DND-41 (cell line): ENCODE results near the gene CD300C.

ENCODE experiments used
- ATAC-seq: fragments of 200-7000 bp; cut with Tn5 transposase; 3 replicates; pipeline ENCODE4 v1.9.1; 2021; ENCODE audit warnings: low read depth; ENCODE audit not compliant: insufficient read depth
- DNase-seq: peaks from one replicate; pipeline ENCODE4 v3.0.0-alpha.2; 2020
- H2AFZ ChIP-seq: 2 replicates; pipeline ENCODE4 v1.6.0; 2012; ENCODE audit warnings: low read depth, low read length
- H3K27ac ChIP-seq: 2 replicates; pipeline ENCODE4 v1.5.1; 2012; ENCODE audit warnings: low read length, inconsistent platforms
- H3K27me3 ChIP-seq: fragments of 200-600 bp; sonication (generic); 2 replicates; pipeline ENCODE4 v1.6.0; 2012; ENCODE audit warnings: low read length, mild to moderate bottlenecking, inconsistent platforms; ENCODE audit not compliant: insufficient read depth, poor library complexity
- H3K36me3 ChIP-seq: 2 replicates; pipeline ENCODE4 v1.5.1; 2012; ENCODE audit warnings: low read length, inconsistent platforms; ENCODE audit not compliant: insufficient read depth
- H3K4me1 ChIP-seq: 2 replicates; pipeline ENCODE4 v1.5.1; 2012; ENCODE audit warnings: mild to moderate bottlenecking, low read length; ENCODE audit not compliant: insufficient read depth
- H3K4me2 ChIP-seq: 2 replicates; pipeline ENCODE4 v1.6.0; 2012; ENCODE audit warnings: mild to moderate bottlenecking, moderate library complexity, low read length, inconsistent platforms; ENCODE audit not compliant: insufficient read depth
- H3K4me3 ChIP-seq, 2 experiments: fragments of 200-600 bp in 1 of 2; shearing (Covaris generic) in 1 of 2; 2 replicates each; pipeline ENCODE4 v1.5.1; 2012 to 2016; ENCODE audit warnings: inconsistent platforms in 2 of 2, low read length in 2 of 2, mild to moderate bottlenecking in 2 of 2, low read depth in 1 of 2, moderate library complexity in 1 of 2
- H3K79me2 ChIP-seq: 2 replicates; pipeline ENCODE4 v1.6.0; 2012; ENCODE audit warnings: low read length, inconsistent platforms; ENCODE audit not compliant: insufficient read depth
- H3K9ac ChIP-seq: 2 replicates; pipeline ENCODE4 v1.6.0; 2012; ENCODE audit warnings: low read depth, mild to moderate bottlenecking, inconsistent platforms, low read length, moderate library complexity
- H3K9me3 ChIP-seq: 2 replicates; pipeline ENCODE4 v1.5.1; 2012; ENCODE audit warnings: low read length, moderate library complexity, mild to moderate bottlenecking, inconsistent platforms; ENCODE audit not compliant: insufficient read depth, severe bottlenecking
- H4K20me1 ChIP-seq: 2 replicates; pipeline ENCODE4 v1.6.0; 2012; ENCODE audit warnings: low read length; ENCODE audit not compliant: insufficient read depth
- EZH2 ChIP-seq: IDR thresholded peaks from 3 replicates; pipeline ENCODE4 v1.6.1; 2012; ENCODE audit warnings: borderline replicate concordance, low read depth, mild to moderate bottlenecking, moderate library complexity, low read length, inconsistent platforms; ENCODE audit not compliant: severe bottlenecking
- TF ChIP-seq, protein P1 (sequence below): IDR thresholded peaks from 2 replicates; pipeline ENCODE4 v1.5.1; 2012; ENCODE audit warnings: borderline replicate concordance, low read length, moderate library complexity, mild to moderate bottlenecking; ENCODE audit not compliant: poor library complexity, severe bottlenecking; ENCODE audit errors: extremely low read depth

The CD300C gene

DNA sequence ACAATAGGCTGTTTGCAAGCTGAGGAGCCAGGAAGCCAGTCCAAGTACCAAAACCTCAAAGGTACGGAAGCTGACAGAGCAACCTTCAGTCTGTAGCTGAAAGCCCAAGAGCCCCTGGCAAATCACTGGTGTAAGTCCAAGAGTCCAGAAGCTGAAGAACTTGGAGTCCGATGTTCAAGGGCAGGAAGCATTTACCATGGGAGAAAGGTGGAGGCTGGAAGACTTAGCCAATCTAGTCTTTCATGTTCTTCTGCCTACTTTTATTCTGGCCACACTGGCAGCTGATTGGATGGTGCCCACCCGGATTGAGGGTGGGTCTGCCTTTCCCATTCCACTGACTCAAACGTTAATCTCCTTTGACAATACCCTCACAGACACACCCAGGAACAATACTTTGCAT is 30.0 kb downstream of the CD300C start:
- Histone ChIP-seq H3K9ac (no peak overlapping the region), H3K27ac (no peak overlapping the region), H3K4me2 (no peak overlapping the region), H3K4me3 (no peak overlapping the region), H3K79me2 (no peaks in the 10 kb centered on the region), H2AFZ (no peak overlapping the region), H3K27me3 (no peaks in the 10 kb centered on the region), H3K36me3 (no peaks in the 10 kb centered on the region), H3K9me3 (peaks cover 15% of the 10 kb centered on the region), H4K20me1 (no peaks in the 10 kb centered on the region), H3K4me1 (no peaks in the 10 kb centered on the region)
- TF ChIP-seq, protein P1, sequence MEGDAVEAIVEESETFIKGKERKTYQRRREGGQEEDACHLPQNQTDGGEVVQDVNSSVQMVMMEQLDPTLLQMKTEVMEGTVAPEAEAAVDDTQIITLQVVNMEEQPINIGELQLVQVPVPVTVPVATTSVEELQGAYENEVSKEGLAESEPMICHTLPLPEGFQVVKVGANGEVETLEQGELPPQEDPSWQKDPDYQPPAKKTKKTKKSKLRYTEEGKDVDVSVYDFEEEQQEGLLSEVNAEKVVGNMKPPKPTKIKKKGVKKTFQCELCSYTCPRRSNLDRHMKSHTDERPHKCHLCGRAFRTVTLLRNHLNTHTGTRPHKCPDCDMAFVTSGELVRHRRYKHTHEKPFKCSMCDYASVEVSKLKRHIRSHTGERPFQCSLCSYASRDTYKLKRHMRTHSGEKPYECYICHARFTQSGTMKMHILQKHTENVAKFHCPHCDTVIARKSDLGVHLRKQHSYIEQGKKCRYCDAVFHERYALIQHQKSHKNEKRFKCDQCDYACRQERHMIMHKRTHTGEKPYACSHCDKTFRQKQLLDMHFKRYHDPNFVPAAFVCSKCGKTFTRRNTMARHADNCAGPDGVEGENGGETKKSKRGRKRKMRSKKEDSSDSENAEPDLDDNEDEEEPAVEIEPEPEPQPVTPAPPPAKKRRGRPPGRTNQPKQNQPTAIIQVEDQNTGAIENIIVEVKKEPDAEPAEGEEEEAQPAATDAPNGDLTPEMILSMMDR: no peak
- no peak for TF ChIP-seq EZH2
- no peak for DNase-seq
- no peak for ATAC-seq

DNA sequence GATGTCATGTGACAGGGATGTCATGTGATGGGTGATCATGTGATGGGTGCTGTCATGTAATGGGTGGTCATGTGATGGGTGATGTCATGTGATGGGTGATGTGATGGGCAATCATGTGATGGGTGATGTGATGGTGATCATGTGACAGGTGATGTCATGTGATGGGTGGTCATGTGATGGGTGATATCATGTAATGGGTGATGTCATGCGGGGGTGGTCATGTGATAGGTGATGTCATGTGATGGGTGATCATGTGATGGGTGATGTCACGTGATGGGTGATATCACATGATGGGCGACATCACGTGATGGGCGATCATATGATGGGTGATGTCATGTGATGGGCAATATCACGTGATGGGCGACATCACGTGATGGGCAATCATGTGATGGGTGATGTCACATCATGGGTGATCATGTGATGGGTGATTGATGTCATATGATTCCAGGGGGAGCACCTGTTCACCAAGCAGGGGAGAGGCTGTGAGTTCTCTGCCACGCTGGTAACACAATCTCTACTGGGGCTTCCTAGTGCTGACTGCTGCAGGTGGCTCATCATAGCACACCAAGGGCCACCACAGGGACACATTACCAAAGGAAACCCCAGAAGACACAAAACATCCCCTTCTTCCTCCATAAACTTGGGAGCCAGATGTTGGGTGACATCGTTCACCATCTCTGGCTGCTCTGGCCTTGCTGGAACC is 31.1 kb downstream of the CD300C start:
- no peak for DNase-seq
- no peaks in the 10 kb centered on the region for H4K20me1 ChIP-seq
- no peaks in the 10 kb centered on the region for H3K4me1 ChIP-seq
- no peaks in the 10 kb centered on the region for H3K27me3 ChIP-seq
- H3K27ac ChIP-seq: no peak overlapping the region
- H3K4me3 ChIP-seq: no peak overlapping the region
- H2AFZ ChIP-seq: no peak overlapping the region
- TF ChIP-seq EZH2: no peak
- TF ChIP-seq, protein P1: no peak
- ATAC-seq: no peak
- no peaks in the 10 kb centered on the region for H3K79me2 ChIP-seq
- no peak overlapping the region for H3K9ac ChIP-seq
- no peak overlapping the region for H3K4me2 ChIP-seq
- peaks cover 15% of the 10 kb centered on the region for H3K9me3 ChIP-seq
- H3K36me3 ChIP-seq: no peaks in the 10 kb centered on the region

DNA sequence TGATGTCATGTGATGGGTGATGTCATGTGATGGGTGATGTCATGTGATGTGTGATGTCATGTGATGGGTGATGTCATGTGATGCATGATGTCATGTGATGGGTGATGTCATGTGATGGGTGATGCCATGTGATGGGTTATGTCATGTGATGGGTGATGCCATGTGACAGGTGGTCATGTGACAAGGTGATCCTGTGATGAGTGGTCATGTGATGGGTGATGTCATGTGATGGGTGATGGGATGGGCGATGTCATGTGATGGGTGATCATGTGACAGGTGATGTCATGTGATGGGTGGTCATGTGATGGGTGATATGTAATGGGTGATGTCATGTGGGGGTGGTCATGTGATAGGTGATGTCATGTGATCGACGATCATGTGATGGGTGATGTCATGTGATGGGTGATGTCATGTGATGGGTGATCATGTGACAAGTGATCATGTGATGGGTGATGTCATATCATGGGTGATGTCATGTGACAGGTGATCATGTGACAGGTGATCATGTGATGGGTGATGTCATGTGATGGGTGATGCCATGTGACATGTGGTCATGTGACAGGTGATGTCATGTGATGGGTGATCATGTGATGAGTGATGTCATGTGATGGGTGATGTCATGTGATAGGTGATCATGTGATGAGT is 31.8 kb downstream of the CD300C start:
- no peaks in the 10 kb centered on the region for H4K20me1 ChIP-seq
- ATAC-seq: no peak
- no peak overlapping the region for H3K27ac ChIP-seq
- H3K27me3 ChIP-seq: no peaks in the 10 kb centered on the region
- H3K9me3 ChIP-seq: peaks cover 15% of the 10 kb centered on the region
- H3K36me3 ChIP-seq: no peaks in the 10 kb centered on the region
- H3K9ac ChIP-seq: no peak overlapping the region
- no peaks in the 10 kb centered on the region for H3K79me2 ChIP-seq
- H2AFZ ChIP-seq: no peak overlapping the region
- no peak overlapping the region for H3K4me2 ChIP-seq
- H3K4me1 ChIP-seq: no peaks in the 10 kb centered on the region
- DNase-seq: peak; percentile 33
- H3K4me3 ChIP-seq: no peak overlapping the region
- TF ChIP-seq, protein P1: no peak
- no peak for TF ChIP-seq EZH2
